H1 (cell line): Measurements from ENCODE around the gene KPNA6. TPM values are rescaled to one million over a fixed set of nuclear protein-coding genes. Genes with fewer than 3 reads are reported as not detected.

Source experiments
- CTCF ChIA-PET: fragments of 300-600 bp; sonication (Branson Sonifier 250); formaldehyde crosslinking; loops from one replicate; lab custom pipeline; 2021; ENCODE audit not compliant: partially characterized antibody; lab: Charles Lee
- POLR2A ChIA-PET: fragments of 300-600 bp; sonication (Branson Sonifier 250); formaldehyde crosslinking; loops from one replicate; lab custom pipeline; 2021; ENCODE audit warnings: inconsistent platforms; ENCODE audit not compliant: partially characterized antibody; lab: Charles Lee
- DNase-seq, 2 experiments: peaks; one replicate each; pipeline versions ENCODE4 v3.0.0 to v3.0.0-alpha.2; 2010 to 2022; ENCODE audit warnings: low spot score in 2 of 2, low read depth in 1 of 2, mixed read lengths in 1 of 2
- FAIRE-seq: peaks from 2 replicates; lab custom pipeline; 2011; peaks lifted over from hg19 to GRCh38; lab: Jason Lieb, UNC
- H2AFZ ChIP-seq: 2 replicates; pipeline ENCODE4 v1.8.1; 2012; ENCODE audit warnings: low read length, inconsistent platforms
- H2AK5ac ChIP-seq: 2 replicates; pipeline ENCODE4 v1.6.1; 2013; ENCODE audit warnings: low read depth, low read length
- H2BK120ac ChIP-seq: replicated peaks from 2 replicates; pipeline ENCODE3; 2013; ENCODE audit warnings: low read depth, low read length, inconsistent platforms
- H2BK12ac ChIP-seq: 2 replicates; pipeline ENCODE4 v1.6.1; 2013; ENCODE audit warnings: low read depth, low read length
- H2BK15ac ChIP-seq: 2 replicates; pipeline ENCODE4 v1.6.1; 2013; ENCODE audit warnings: low read length
- H2BK20ac ChIP-seq: 2 replicates; pipeline ENCODE4 v1.6.1; 2013; ENCODE audit warnings: low read length
- H2BK5ac ChIP-seq: 2 replicates; pipeline ENCODE4 v1.6.1; 2013; ENCODE audit warnings: low read depth, low read length
- H3K14ac ChIP-seq: 2 replicates; pipeline ENCODE4 v1.6.1; 2013; ENCODE audit warnings: inconsistent platforms; ENCODE audit not compliant: insufficient read length
- H3K18ac ChIP-seq: 2 replicates; pipeline ENCODE4 v1.6.1; 2013; ENCODE audit warnings: low read length; ENCODE audit errors: extremely low read depth
- H3K23ac ChIP-seq: 2 replicates; pipeline ENCODE4 v1.6.1; 2013; ENCODE audit warnings: inconsistent platforms; ENCODE audit not compliant: insufficient read length
- H3K23me2 ChIP-seq: 2 replicates; pipeline ENCODE4 v1.6.1; 2013; ENCODE audit warnings: low read depth, low read length
- H3K27ac ChIP-seq: 2 replicates; pipeline ENCODE4 v1.6.1; 2011; ENCODE audit warnings: low read depth, low read length, inconsistent platforms
- H3K27me3 ChIP-seq, 4 experiments: replicated peaks in 1 of 4; 1 replicate in 1 of 4; 2 replicates in 3 of 4; pipeline versions ENCODE4 v1.6.1 to v1.8.1; 2011 to 2013; ENCODE audit warnings: low read length in 3 of 4, mild to moderate bottlenecking in 3 of 4, inconsistent platforms in 2 of 4, mixed read lengths in 2 of 4, moderate library complexity in 1 of 4; ENCODE audit not compliant: control insufficient read depth in 3 of 4, insufficient read depth in 3 of 4; ENCODE audit errors: extremely low read depth in 1 of 4
- H3K36me3 ChIP-seq, 4 experiments: 2 replicates each; pipeline versions ENCODE4 v1.6.1 to v1.8.1; 2011 to 2013; ENCODE audit warnings: mild to moderate bottlenecking in 4 of 4, low read length in 3 of 4, moderate library complexity in 2 of 4, control low read depth in 1 of 4, inconsistent platforms in 1 of 4; ENCODE audit not compliant: insufficient read depth in 4 of 4, control insufficient read depth in 2 of 4
- H3K4ac ChIP-seq: replicated peaks from 2 replicates; pipeline ENCODE3; 2013; ENCODE audit warnings: low read length, low read depth, mixed read lengths, inconsistent platforms; ENCODE audit not compliant: insufficient read length
- H3K4me1 ChIP-seq, 4 experiments: replicated peaks in 1 of 4; 1 replicate in 1 of 4; 2 replicates in 3 of 4; pipeline versions ENCODE4 v1.6.1 to v1.8.1; 2011 to 2013; ENCODE audit warnings: low read length in 3 of 4, inconsistent platforms in 2 of 4, mixed read lengths in 1 of 4; ENCODE audit not compliant: insufficient read depth in 4 of 4, control insufficient read depth in 3 of 4
- H3K4me2 ChIP-seq, 2 experiments: 2 replicates each; pipeline versions ENCODE4 v1.6.1 to v1.8.1; 2011 to 2013; ENCODE audit warnings: low read depth in 2 of 2, low read length in 2 of 2, control low read depth in 1 of 2, inconsistent platforms in 1 of 2, mild to moderate bottlenecking in 1 of 2; ENCODE audit not compliant: insufficient read depth in 1 of 2
- H3K4me3 ChIP-seq, 4 experiments: fragments of 200-600, 300-600 bp in 1 of 4; sonication (generic), shearing (Covaris generic), sonication (Bioruptor Twin) in 1 of 4; 2 replicates each; pipeline versions ENCODE4 v1.5.1 to v1.8.1; 2011 to 2016; ENCODE audit warnings: low read length in 4 of 4, low read depth in 3 of 4, control low read depth in 2 of 4, inconsistent platforms in 2 of 4, mild to moderate bottlenecking in 2 of 4, mixed read lengths in 1 of 4, moderate library complexity in 1 of 4; ENCODE audit not compliant: insufficient read depth in 2 of 4; ENCODE audit errors: extremely low read depth in 1 of 4
- H3K56ac ChIP-seq: replicated peaks from 2 replicates; pipeline ENCODE3; 2013; ENCODE audit warnings: low read depth, mild to moderate bottlenecking, mixed read lengths, low read length, inconsistent platforms; ENCODE audit not compliant: insufficient read length
- H3K79me1 ChIP-seq: 2 replicates; pipeline ENCODE4 v1.6.1; 2013; ENCODE audit warnings: low read depth, low read length, control low read depth
- H3K79me2 ChIP-seq, 2 experiments: 2 replicates each; pipeline versions ENCODE4 v1.6.1 to v1.8.1; 2012 to 2013; ENCODE audit warnings: low read length in 2 of 2, mild to moderate bottlenecking in 2 of 2, inconsistent platforms in 1 of 2; ENCODE audit not compliant: insufficient read depth in 2 of 2, control insufficient read depth in 1 of 2
- H3K9ac ChIP-seq, 4 experiments: replicated peaks in 1 of 4; 1 replicate in 1 of 4; 2 replicates in 3 of 4; pipeline versions ENCODE4 v1.6.1 to v1.8.1; 2011 to 2013; ENCODE audit warnings: low read depth in 3 of 4, low read length in 3 of 4, control low read depth in 2 of 4, mild to moderate bottlenecking in 2 of 4, moderate library complexity in 2 of 4, inconsistent platforms in 1 of 4; ENCODE audit errors: extremely low read depth in 1 of 4
- H3K9me3 ChIP-seq, 2 experiments: 2 replicates each; pipeline versions ENCODE4 v1.6.1 to v1.8.1; 2012 to 2013; ENCODE audit warnings: mild to moderate bottlenecking in 2 of 2, moderate library complexity in 2 of 2, control low read depth in 1 of 2, inconsistent platforms in 1 of 2, low read depth in 1 of 2, low read length in 1 of 2, mixed read lengths in 1 of 2; ENCODE audit not compliant: insufficient read depth in 2 of 2
- H4K20me1 ChIP-seq, 2 experiments: replicated peaks in 1 of 2; 2 replicates each; pipeline versions ENCODE3 to v1.8.1; 2011 to 2013; ENCODE audit warnings: inconsistent platforms in 2 of 2, low read length in 2 of 2, mild to moderate bottlenecking in 1 of 2; ENCODE audit not compliant: insufficient read depth in 2 of 2, control insufficient read depth in 1 of 2
- H4K5ac ChIP-seq: 2 replicates; pipeline ENCODE4 v1.6.1; 2013; ENCODE audit warnings: low read length, low read depth, mixed read lengths, inconsistent platforms; ENCODE audit not compliant: insufficient read length
- H4K8ac ChIP-seq: 2 replicates; pipeline ENCODE4 v1.8.0; 2013; ENCODE audit warnings: mild to moderate bottlenecking, moderate library complexity, low read length, inconsistent platforms; ENCODE audit not compliant: insufficient read depth; ENCODE audit errors: extremely low read depth
- H4K91ac ChIP-seq: replicated peaks from 2 replicates; pipeline ENCODE3; 2013; ENCODE audit warnings: low read length, mixed read lengths, inconsistent platforms; ENCODE audit not compliant: insufficient read length
- CREB1 ChIP-seq: IDR thresholded peaks from 2 replicates; pipeline ENCODE4 v1.6.1; 2012; ENCODE audit warnings: inconsistent platforms
- JUND ChIP-seq: IDR thresholded peaks from 2 replicates; pipeline ENCODE4 v1.6.1; 2011; ENCODE audit warnings: mild to moderate bottlenecking, improper control_type of control experiment, low read length
- SIN3A ChIP-seq, 2 experiments: IDR thresholded peaks in 1 of 2; conservative IDR thresholded peaks in 1 of 2; 2 replicates each; pipeline ENCODE4 v1.6.1; 2011 to 2012; ENCODE audit warnings: low read length in 2 of 2, improper control_type of control experiment in 1 of 2, low read depth in 1 of 2, mild to moderate bottlenecking in 1 of 2
- SP1 ChIP-seq: IDR thresholded peaks from 2 replicates; pipeline ENCODE4 v1.6.1; 2011; ENCODE audit warnings: low read depth, low read length
- SRF ChIP-seq: IDR thresholded peaks from 2 replicates; pipeline ENCODE4 v1.6.1; 2011; ENCODE audit warnings: mild to moderate bottlenecking, low read depth, low read length, moderate library complexity
- TAF1 ChIP-seq: IDR thresholded peaks from 2 replicates; pipeline ENCODE4 v1.6.1; 2011; ENCODE audit warnings: mild to moderate bottlenecking, low read depth, low read length
- WGBS, 2 experiments: shearing (Covaris generic) in 1 of 2; methylation state at CpG; one replicate each; pipeline versions ENCODE4 v1.1.6 to v1.1.7; 2013 to 2015; ENCODE audit warnings: low lambda C conversion rate in 2 of 2, mixed read lengths in 2 of 2, inconsistent platforms in 1 of 2, low coverage in 1 of 2, missing lambda C conversion rate in 1 of 2; ENCODE audit not compliant: insufficient replicate concordance in 2 of 2, insufficient coverage in 1 of 2, insufficient read length in 1 of 2; ENCODE audit errors: extremely low coverage in 1 of 2, missing lambda C conversion rate in 1 of 2; 5-methylcytosine and 5-hydroxymethylcytosine counted together
- polyA plus RNA-seq, 7 experiments: library from polyadenylated mRNA; depleted of rRNA in 3 of 7; stranded (reverse) in 5 of 7; unstranded in 2 of 7; fragments of >200 nt in 5 of 7; fragments of 200-250 nt in 2 of 7; gene quantifications; 1 replicate in 5 of 7; 2 replicates in 1 of 7; 4 replicates in 1 of 7; pipeline versions ENCODE4 v1.2.1 to v1.2.3, GENCODE V29; 2011 to 2013; ENCODE audit warnings: missing spikeins in 2 of 7, mixed read lengths in 2 of 7
- total RNA-seq: library from RNA; stranded (reverse); fragmentation: NEBNext Ultra II Directional; extraction: Animal tissue kit (Norgen Biotek cat#: 25700); gene quantifications from 2 replicates; pipeline ENCODE4 v1.2.1, GENCODE V29; 2021
- TF ChIP-seq, protein P1 (sequence below), 3 experiments: IDR thresholded peaks; 1 replicate in 2 of 3; 2 replicates in 1 of 3; pipeline versions ENCODE4 v1.5.1 to v1.6.1; 2011; ENCODE audit warnings: low read length in 3 of 3, mild to moderate bottlenecking in 3 of 3, inconsistent platforms in 2 of 3, low read depth in 1 of 3, moderate library complexity in 1 of 3; ENCODE audit not compliant: insufficient read depth in 1 of 3; ENCODE audit errors: control extremely low read depth in 1 of 3

KPNA6 gene
- total and polyA plus RNA-seq, 2 of the 8 experiments (the other 6 are each of a cell fraction or from before 2014, with no cell fraction given), result 24.2 to 120 TPM

DNA sequence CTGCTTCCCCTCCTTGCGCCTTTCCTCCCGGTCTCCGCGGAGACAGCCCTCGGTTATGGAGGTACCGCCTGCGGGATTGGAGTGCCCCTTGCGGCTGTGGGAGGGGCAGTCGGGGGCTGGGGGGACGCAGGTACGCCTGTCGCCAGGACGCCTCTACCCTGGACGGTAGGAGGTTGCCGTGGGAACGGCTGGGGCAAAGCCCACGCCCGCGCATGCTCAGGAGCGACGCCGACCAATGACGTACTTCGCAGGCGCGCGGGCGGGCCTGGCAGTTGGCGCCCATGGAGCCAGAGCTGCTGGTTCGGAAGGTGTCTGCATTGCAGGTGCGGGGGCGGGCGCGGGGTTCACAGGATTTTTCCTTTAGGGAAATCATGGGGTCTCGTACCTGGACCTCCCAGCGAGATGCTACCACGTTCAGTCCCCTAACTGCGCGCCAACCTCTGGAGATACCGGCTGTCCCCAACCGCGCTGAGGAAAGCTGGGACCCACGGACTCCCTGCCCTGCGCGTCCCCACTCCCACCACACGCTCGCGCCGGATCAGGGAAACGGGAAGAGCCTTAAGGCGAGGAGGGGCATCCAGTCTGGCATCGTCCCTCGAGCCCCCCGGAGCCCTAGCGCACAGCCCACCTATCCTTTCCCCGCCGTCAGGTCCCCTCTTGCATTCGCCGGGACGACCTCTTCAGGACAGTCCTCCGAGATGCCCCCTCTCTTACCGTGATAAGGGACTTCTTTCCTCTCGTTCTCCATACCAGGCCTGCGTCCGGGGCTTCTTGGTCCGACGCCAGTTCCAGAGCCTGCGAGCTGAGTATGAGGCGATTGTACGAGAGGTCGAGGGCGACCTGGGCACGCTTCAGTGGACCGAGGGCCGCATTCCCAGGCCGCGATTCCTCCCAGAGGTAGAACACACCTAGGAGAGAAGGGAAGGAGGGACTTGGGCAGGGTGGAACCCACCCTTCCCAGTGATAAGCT lies 97.8 kb downstream of the KPNA6 start, which contains the start of gene IQCC:
IQCC (plus strand) TSS at position 271 of the 970 bp plus-strand sequence; CDS start at position 282, 11 bp downstream.
- 11% methylated on average over 60 of the region's 77 CpGs; no CpG with 5 or more reads in 1 of the 2 experiments for WGBS, 2 experiments
- peak within 1 kb of the TSS; percentile 74; the same call in 1 of the 2 replicates for H2AFZ ChIP-seq
- H3K23me2 ChIP-seq, result peaks cover 12% of the 10 kb centered on the region; the same call in 1 of the 2 replicates
- peak within 1 kb of the TSS; percentile 51; the same call in 1 of the 2 replicates for H3K27ac ChIP-seq
- H3K4me3 ChIP-seq, result peak within 1 kb of the TSS; percentile 64 to 86 (median 80)
- H3K18ac ChIP-seq, result no peak within 1 kb of the TSS; the same call in 1 of the 2 replicates
- H3K4ac ChIP-seq, result peak within 1 kb of the TSS; percentile 7
- no peak within 1 kb of the TSS for H2AK5ac ChIP-seq
- ChIA-PET POLR2A (interaction anchor here (0.7 to 21.3 kb wide), 23 partner anchors 7 to 447 kb away, joined by 3 to 332 read pairs (median 5); partner anchors contain the start of genes BSDC1, CCDC28B, KPNA6 and MARCKSL1), CTCF (interaction anchor here (0.6 to 4.5 kb wide), 5 partner anchors 11 to 158 kb away, joined by 3 to 25 read pairs (median 3); no protein-coding TSS in a partner anchor)
- H2BK5ac ChIP-seq, result peak within 1 kb of the TSS; percentile 19; the same call in 1 of the 2 replicates
- H3K4me1 ChIP-seq, result peaks cover 0 to 21% (median 10%) of the 10 kb centered on the region in 4 experiments; a peak in 6 of 7 replicates
- no peaks in the 10 kb centered on the region; a peak in 1 of 8 replicates for H3K36me3 ChIP-seq
- H4K8ac ChIP-seq, result peak within 1 kb of the TSS; percentile 92; the same call in 1 of the 2 replicates
- H3K56ac ChIP-seq, result no peak within 1 kb of the TSS
- H3K14ac ChIP-seq, result no peak within 1 kb of the TSS
- H2BK15ac ChIP-seq, result peak within 1 kb of the TSS; percentile 31; the same call in 1 of the 2 replicates
- peak within 1 kb of the TSS; percentile 73 to 96 for H3K4me2 ChIP-seq
- H4K20me1 ChIP-seq, result peaks cover 0 to 2% of the 10 kb centered on the region in 2 experiments
- peak within 1 kb of the TSS; percentile 75 to 84 (median 78) for H3K9ac ChIP-seq
- DNase-seq (peak; percentile 81 to 93), FAIRE-seq (no peak)
- H2BK120ac ChIP-seq, result no peak within 1 kb of the TSS
- no peaks in the 10 kb centered on the region for H3K9me3 ChIP-seq
- peaks cover 2% of the 10 kb centered on the region; the same call in 1 of the 2 replicates for H3K79me1 ChIP-seq
- no peak within 1 kb of the TSS for H3K23ac ChIP-seq
- H2BK20ac ChIP-seq, result no peak within 1 kb of the TSS
- peak within 1 kb of the TSS; percentile 54 for H4K5ac ChIP-seq
- H3K79me2 ChIP-seq, result no peaks in the 10 kb centered on the region
- H3K27me3 ChIP-seq, result peaks cover 0 to 4% (median 2%) of the 10 kb centered on the region in 4 experiments; a peak in 3 of 7 replicates
- H2BK12ac ChIP-seq, result peak within 1 kb of the TSS; percentile 35; the same call in 1 of the 2 replicates
- H4K91ac ChIP-seq, result peak within 1 kb of the TSS; percentile 76
- TF ChIP-seq TAF1 (peak; percentile 81), JUND (peak; percentile 32; the same call in 1 of the 2 replicates), SRF (peak; percentile 71; the same call in 1 of the 2 replicates), SIN3A (conservative IDR thresholded peaks at IDR 0.05 in 1 of 2, IDR thresholded peaks at IDR 0.05 in 1 of 2; ENCODE audit: low read depth in 1 of 2, low read length in 2 of 2) (peak; percentile 82 to 91; a peak in 3 of 4 replicates), SP1 (peak; percentile 43; the same call in 1 of the 2 replicates), CREB1 (peak; percentile 97)
- TF ChIP-seq, protein P1, sequence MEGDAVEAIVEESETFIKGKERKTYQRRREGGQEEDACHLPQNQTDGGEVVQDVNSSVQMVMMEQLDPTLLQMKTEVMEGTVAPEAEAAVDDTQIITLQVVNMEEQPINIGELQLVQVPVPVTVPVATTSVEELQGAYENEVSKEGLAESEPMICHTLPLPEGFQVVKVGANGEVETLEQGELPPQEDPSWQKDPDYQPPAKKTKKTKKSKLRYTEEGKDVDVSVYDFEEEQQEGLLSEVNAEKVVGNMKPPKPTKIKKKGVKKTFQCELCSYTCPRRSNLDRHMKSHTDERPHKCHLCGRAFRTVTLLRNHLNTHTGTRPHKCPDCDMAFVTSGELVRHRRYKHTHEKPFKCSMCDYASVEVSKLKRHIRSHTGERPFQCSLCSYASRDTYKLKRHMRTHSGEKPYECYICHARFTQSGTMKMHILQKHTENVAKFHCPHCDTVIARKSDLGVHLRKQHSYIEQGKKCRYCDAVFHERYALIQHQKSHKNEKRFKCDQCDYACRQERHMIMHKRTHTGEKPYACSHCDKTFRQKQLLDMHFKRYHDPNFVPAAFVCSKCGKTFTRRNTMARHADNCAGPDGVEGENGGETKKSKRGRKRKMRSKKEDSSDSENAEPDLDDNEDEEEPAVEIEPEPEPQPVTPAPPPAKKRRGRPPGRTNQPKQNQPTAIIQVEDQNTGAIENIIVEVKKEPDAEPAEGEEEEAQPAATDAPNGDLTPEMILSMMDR (IDR thresholded peaks at IDR 0.05; ENCODE audit: control extremely low read depth in 1 of 3, insufficient read depth in 1 of 3, low read depth in 1 of 3, low read length in 3 of 3), result peak in 2 of 3 experiments; percentile 31 to 43; a peak in 2 of 4 replicates
